Activated T-cell treated with anti-CD3 and anti-CD28 coated beads for 48 hours (primary cell): Measurements from ENCODE around the gene SPEN.
A peak's percentile ranks its signal among the peaks of the same experiment; 100 is the strongest.
"Not testable (repeated sequence)": the region's sequence is repeated elsewhere in the genome, so short reads cannot be mapped to it uniquely, and the experiment has no call there.

Source experiments
- DNase-seq: peaks from one replicate; pipeline ENCODE4 v3.0.0-alpha.2; 2020; ENCODE audit warnings: low read depth

SPEN gene

DNA sequence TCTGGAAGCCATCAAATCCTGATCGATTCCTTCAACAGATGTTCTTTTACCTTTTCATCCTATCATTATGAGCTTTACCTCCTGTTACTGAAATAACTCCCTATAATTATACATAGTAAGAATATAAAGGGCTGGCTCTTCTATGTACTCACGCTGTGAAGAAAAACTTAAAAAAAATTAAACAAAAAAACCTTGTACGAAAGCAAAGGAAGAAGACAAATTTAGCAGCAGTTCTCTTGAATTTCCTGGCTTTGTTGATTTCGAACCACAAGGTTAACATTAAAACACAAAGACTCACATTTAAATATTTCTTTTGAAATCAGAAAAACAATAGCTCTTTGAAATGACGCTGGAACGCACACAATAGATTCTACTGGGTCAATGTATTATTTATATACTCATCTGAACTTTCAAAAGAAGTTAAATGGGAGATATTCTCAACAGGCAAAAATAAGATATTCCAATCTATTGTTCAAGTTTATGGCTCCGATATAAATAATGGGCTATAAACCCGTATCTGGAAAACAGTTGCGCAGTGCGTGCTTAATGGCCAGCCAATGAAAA is 13.6 kb upstream of the SPEN start:
- DNase-seq, result no peak

DNA sequence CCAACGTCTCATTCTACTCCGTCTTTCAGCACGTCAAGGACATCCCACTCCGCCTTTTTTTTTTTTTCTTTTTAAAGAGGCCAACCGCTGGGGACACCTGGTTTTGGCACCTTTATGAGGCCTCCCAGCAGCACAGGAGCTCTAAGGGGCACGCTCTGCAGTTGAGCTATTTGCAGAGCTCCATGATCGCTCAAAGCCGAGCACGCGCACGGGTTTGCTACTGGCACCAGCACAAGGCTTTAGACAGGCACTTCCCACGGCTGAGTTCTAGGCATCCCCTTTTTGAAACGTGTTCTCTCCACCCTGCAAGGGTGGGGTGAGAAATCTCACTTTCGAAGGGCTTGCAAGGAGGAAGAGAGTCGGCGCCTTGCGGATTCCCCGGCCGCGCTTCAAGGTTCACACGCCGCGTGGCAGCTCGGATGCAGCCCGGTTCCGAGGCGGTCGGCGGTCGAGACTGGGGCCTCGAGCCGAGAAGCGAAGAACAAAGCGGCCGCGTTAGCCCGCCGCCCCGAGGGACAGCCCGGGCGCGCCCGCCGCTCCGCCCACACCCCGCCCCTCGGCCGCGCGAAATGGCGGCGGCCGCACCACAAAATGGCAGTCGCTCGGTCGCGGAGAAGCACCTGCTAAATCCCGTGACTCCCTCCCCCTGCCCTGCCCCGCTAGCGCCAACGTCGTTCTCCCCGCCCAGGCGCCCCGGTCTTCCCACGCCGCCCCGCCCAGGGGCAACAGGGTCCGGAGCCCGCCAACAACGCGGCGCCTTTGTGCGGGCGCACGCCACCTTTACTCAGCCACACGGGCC is 12.9 kb upstream of the SPEN start:
- peak; percentile 91 for DNase-seq

DNA sequence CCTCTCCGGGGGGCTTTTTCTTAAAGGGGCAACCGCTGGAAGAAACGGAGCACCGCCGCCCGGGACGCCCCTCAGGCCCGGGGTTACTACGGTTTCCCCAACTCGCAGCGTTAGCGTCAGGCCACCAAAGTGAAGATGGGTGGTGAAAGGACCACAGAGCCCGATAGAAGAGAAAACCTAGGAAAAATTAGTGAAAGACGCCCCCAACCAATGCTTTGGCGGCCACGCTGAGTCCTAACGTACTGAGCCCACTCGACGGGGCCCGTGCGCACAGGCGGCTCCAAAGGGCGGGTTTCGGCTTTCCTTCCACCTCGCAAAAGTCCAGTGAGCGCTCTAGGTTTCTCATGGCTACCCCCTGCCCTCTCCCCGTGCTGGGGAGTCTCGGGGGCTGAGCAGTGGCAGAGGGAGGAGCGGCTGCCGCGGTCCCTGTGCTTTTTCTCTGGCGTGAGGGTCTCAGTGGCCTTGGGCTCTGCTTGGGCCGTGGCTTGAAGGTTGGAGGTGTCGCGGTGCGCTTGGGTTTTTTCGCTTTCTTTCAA is 12.2 kb upstream of the SPEN start:
- DNase-seq, result no peak

DNA sequence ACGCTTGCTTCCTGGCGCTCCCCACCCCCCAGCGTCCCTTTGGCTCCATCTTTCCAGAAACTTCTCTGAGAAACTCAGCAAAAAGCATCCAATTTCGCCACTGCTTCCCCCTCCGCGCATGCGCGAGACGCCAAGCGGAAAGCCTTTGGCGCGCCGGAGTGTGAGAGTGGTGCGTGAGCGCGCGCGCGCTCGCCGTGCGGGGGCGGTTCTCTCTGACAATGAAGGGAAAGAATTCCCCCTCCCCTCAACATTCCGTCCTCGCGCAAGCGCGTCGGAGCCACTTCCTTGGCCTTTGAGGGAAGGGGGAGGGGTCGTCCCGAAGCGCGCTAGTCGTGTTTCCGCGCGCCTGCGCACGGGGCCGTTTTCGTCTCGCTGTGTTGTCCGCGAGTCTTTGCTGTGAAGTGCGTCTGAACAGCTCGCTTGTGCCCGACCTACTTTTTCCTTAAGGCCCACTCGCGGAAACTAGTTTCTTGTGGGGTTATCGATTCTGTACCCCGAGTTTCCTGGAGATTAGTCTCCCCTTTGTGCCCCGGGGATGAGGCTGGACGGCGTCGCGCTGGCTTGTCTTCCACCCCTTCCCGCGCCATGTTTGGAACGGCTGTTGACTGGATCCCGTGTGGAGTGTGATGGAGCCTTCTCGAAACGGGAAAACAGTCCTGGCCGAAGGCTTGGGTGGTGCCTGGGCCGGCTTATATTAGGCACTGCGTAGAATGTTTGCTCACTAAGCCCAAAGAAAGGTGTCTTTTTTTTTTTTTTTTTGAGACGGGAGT is 11.6 kb upstream of the SPEN start:
- peak; percentile 99 for DNase-seq

DNA sequence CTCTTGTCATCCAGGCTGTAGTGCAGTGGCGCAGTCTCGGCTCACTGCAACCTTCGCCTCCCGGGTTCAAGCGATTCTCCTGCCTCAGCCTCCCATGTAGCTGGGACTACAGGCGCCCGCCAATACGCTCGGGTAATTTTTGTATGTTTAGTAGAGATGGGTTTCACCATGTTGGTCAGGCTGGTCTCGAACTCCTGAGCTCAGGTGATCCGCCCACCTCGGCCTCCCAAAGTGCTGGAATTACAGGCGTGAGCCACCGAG is 11.1 kb upstream of the SPEN start:
- DNase-seq, result not testable (repeated sequence)

DNA sequence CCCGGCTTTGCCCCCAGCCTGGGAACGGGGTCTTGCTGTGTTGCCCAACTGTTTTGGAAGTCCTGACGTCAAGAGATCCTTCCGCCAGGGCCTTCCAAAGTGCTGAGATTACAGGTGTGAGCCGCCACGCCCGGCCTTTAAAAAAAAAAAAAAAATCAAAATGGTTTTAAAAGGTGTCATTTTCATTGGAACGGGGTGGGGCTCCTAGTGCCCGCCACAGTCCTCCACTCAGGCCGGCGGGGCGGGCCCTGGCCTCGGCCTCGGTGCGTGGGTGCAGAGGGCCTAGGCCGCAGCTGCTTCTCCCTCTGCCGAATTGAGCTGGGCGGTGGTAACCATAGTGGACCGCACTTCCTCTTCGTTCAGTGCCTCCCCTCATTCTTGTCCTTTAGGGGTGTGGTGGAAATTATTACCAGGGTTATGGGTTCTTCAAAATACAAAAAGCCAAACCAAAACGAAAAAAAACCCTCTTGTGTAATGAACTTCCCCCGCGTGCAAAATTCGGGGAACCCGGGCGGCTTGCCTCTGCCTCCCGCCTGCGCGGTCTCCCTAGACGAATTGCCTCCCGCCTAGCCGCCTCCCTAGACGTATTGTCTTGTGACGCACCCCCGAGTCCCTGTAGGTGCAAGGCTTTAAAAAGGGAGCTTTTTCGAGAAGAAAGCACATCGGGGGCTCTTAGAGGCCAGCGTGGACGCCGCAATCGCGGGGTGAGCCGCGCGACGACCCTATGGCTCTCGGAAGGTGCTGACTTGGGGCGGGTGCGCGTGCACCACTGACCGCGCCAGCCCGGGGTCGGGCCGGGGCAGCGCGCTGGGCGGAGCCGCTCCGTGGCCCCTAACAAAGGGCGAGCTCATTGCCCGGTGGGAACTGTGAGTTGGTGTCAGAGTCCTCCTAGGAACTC is 10.5 kb upstream of the SPEN start:
- peak; percentile 50 for DNase-seq

DNA sequence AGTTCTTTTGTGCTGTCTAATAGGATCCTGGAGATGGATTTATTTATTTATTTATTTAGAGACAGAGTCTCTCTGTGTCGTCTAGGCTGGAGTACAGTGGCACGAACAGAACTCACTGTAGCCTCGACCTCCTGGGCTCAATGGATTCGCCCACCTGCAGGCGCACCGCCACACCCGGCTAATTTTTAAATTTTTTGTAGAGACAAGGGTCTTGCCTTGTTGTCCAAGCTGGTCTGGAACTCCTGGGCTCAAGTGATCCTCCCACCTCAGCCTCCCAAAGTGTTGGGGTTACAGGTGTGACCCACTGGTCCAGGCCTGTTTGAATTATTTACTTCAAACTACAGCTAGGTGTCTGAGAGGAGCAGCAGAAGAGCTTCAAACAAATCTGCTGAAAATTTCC is 9.6 kb upstream of the SPEN start:
- no peak for DNase-seq

DNA sequence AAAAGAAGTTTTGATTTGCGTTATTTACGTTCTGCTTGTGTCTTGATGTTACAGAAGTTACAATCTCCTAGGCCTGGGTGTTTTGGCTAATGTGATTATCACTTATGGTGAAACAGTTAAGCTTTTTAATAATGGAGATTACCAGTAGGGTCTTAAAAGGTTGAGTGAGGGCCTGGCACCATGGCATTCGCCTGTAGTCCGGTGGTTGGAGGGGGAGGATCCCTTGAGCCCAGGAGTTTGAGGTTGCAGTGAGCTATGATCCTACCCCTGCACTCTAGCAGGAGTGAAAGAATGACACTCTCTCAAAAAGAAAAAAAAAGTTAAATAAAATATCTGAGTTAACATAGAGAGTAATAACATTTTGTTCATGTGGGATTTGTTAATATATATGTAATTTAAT is 8.8 kb upstream of the SPEN start:
- no peak for DNase-seq

DNA sequence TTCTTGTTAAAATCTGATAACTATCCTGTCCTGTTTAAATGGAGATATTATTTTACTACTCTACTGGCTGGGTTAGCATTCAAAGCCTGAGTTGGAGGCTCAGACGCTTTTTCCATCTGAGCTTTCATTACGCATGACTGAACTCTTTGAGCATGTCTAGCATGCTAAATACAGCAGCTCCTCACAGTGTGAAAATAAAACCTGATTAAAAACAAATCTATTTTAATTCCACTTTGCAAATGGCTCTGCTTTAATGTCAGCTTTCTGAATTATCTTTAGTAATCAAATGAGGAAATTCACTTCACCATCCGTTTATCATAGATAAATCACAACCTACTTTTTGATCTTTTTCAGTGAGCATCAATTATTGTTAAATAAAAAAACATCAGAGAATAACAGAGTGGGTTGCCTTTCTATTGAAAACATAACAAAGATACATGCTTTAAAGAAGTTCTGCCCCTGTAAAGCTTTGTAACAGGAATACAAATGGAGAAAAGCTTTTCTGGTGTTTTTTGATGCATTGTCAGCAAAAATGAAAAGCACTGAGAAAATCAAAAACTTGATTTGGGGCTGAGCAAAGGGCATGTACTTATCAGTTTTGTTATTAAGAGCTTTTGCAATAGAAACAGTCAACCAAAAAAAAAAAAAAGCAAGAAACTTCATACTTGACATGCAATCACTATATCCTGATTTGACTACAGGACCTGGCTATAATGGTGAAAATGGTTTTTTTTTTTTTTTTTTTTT is 3.5 kb upstream of the SPEN start:
- DNase-seq, result no peak

DNA sequence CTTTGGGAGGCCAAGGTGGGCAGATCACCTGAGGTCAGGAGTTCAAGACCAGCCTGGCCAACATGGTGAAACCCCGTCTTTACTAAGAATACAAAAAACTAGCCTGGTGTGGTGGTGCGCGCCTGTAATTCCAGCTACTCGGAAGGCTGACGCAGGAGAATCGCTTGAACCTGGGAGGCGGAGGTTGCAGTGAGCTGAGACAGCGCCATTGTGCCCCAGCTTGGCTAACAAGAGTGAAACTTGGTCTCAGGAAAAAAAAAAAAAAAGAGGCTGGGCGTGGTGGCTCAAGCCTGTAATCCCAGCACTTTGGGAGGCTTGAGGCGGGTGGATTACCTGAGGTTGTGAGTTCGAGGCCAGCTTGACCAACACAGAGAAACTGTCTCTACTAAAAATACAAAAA is 1.5 kb upstream of the SPEN start:
- not testable (repeated sequence) for DNase-seq

DNA sequence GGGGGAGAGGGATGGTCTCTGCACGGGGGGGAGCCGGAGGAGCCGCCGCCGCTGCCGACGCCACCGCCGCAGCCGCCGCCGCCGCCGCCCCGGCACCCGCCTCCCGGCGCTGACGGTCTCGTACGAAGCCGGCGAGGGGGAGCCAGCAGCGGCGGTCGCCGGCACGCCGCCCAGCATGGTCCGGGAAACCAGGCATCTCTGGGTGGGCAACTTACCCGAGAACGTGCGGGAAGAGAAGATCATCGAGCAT is 311 bp downstream of the SPEN start:
- no peak for DNase-seq

DNA sequence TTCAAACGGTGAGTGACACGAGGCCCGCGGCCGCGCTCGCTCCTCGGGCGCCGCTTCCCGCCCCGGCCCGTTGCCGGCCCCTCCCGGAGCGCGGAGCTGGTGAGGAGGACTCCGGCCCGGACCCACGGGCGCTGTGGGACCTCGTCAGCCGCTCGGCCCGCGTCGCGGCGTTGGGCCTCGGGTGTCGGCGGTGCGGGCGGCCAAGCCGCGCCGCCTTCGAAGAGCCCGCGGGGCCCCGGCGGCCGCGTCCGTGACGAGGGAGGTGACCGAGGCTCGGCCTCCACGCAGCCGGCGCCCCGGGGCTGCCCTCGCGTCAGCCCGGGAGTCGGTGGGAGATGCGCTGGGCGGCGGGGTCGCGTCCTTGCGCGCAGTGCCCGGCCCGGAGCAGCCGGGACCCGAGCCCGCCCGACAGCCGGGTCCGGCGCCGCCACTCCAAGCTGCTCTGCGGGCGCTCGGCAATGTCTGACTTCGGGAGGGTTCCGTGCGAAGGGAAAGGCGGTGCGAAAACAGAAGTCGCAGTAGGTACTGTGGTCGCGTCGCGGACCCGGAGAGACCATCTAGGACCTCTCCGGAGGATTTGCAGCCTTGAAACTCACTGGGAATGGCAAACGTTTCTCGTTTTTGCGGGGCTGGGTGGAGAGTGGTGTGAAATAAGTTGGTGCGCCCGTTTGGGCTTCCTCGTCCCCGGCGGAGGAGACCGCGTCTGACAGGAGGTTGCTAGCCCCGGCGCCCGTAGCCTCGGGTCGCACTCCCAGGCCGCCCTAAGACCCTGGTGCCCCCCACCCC is 829 bp downstream of the SPEN start:
- peak; percentile 48 for DNase-seq

DNA sequence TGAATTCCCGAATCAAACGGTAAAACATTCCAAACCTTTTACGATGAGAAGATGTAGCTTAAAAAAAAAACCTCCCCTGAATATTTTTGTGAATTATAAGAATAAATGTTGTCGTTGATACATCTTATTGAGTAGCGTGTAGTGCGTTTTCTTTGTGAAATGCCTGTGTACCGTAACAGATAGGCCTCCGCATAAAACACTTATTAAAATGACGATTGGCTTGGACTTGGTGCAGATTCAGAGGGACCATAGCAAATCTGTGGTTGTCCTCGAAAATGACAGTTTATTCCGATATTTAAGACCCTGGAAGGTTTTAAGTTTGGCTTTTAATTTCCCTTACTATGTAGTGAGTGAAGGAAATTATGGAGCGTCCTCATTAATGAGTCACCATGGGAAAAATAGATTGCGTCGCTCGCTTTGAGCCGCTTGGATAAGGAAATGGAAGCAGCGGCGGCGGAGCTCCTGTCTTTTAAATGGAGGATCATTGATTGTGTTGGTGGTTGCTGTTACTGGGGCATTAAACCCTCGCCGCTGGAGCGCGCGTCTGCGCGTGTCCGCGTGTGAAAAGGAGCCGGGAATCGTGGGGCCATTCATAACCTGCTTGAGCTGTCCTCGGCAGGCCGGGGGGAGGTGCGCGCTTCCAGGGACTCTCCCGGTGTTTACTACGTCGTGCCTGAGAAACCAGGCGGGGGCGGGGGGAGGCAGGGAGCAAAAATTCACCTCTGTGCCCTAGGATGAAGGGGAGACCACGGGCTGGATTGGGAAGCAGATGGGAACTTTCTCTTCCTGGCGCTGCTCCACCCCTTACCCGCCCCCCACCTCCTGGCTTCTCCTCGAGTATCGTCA is 1.6 kb downstream of the SPEN start:
- DNase-seq, result peak; percentile 71

DNA sequence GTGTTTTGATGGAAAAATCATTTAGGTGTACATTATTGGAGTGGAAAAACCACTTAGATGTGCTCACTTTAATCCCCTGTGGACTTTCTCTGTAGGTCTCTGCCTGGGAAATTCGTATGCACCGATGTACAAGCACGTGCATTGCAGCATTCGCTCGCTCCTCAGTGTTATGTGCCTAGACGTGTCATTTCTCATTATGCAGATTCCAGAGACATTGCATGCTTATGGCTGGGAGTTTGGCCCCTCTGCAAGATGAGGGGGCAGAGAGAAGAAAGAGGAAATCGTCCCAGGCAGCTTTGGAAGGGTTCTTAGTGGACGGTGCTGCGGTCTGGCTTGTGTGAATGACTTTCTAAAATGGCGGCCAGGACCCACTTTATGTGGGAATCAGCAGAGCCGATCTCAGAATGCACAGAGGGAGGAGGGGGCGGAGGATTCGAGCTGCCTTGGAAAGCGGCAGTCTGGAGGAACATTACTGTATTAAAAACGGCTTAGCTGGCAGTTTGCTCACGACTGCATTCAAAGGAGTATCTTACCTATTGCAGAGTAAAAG is 2.3 kb downstream of the SPEN start:
- peak; percentile 27 for DNase-seq

DNA sequence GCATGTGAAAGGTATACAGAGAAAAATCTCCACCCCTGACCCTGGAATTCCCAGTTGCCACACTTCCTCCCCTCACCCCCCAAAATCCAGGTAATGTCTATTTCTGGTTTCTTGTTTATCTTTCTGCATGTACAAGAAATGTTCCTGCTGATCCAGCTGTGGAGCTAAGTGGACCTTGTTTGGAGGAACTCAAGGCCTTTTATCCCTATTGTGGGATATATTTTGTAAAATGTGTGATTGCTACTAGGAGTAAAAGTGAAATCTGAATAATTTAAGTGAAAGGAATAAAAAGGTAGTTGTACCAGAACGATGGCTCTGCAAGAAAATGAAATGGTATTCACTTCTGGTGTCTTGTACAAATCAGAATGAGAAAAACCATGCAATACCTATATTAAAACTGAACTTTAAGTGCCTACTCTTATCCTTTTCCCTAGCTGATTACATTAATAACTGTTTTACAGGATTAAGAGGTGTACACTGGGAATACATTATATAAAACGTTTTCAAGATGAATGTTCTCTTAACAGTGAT is 3.0 kb downstream of the SPEN start:
- DNase-seq, result no peak

DNA sequence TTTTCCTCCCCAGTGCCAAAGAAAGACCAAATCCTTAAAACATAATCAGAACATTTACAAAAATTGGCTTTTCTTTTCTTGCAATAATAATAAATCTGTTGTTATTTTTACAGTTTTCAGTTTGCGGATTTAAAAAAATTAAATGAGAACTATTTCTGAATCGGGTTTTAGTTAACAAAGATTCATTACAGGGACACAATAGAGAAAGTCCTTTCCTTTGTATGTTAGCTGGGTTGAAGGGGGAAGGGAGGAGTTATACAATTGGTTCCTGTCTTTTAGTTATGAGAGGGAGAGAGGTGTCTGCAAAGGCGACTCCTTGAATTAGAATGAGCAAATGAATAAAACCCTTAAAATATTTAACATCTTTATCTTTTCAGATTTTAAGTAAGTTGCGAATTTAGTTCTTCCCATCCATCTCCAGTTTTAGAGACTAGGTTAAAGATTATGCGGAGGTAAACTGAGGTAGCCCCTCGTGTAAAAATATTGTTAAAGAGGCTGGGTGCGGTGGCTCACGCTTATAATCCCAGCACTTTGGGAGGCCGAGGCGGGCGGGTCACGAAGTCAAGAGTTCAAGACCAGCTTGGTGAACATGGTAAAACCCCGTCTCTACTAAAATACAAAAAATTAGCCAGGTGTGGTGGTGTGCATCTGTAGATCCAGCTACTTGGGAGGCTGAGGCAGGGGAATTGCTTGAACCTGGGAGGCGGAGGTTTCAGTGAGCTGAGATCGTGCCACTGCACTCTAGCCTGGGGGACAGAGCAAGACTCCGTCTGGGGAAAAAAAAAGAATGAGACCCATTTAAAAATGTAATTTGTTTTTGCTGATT is 3.9 kb downstream of the SPEN start:
- no peak for DNase-seq

DNA sequence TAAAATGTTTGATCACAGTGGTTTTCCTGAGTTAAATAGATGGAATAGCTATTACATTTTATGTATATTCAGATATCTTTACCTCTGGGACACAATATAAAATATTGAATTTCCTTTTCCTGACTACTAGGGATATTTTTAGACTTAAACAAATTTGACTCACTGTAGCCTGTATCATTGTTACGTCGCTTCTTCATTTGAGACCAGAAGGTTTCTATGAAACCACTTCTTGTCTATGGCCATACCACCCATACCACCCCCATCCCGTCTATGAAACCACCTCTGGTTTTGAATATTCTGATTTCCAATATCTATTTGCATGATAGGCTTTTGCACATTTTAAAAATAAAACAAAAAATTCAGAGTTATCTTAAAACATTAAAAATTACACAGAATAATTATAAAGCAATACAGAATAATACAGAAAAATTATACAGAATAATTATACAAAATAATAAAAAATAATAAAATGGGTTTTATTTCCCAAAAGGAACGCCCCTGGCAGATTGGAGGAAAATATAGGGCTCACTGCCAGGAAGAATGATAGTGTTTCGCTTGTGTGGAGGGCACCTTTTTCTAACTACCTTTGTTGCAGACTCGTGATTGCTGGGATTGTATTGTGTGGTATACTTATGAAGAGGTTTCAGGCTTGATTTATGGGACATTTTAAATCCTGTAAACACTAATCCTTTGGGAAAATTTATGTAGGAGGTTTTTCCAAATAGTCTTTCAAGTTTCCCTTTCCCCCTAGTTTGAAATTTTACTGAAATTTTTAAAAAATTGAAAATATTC is 4.7 kb downstream of the SPEN start:
- DNase-seq, result no peak

DNA sequence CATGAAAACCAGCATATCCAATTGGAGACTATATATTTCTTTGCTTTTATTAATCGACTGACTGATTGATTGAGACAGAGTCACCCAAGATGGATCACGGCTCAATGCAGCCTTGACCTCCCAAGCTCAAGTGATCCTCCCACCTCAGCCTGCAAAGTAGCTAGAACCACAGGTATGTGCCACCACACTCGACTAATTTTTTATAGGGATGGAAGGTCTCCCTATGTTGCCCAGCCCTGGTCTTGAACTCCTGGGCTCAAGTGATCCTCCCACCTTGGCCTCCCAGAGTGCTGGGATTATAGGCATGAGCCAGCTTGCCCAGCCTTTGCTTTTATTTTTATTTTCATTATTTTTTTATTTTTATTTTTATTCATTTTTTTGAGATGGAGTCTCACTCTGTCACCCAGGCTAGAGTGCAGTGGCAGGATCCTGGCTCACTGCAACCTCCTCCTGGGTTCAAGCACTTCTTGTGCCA is 5.4 kb downstream of the SPEN start:
- DNase-seq, result no peak
